ENCODE results near the gene REPIN1.

REPIN1 gene

DNA sequence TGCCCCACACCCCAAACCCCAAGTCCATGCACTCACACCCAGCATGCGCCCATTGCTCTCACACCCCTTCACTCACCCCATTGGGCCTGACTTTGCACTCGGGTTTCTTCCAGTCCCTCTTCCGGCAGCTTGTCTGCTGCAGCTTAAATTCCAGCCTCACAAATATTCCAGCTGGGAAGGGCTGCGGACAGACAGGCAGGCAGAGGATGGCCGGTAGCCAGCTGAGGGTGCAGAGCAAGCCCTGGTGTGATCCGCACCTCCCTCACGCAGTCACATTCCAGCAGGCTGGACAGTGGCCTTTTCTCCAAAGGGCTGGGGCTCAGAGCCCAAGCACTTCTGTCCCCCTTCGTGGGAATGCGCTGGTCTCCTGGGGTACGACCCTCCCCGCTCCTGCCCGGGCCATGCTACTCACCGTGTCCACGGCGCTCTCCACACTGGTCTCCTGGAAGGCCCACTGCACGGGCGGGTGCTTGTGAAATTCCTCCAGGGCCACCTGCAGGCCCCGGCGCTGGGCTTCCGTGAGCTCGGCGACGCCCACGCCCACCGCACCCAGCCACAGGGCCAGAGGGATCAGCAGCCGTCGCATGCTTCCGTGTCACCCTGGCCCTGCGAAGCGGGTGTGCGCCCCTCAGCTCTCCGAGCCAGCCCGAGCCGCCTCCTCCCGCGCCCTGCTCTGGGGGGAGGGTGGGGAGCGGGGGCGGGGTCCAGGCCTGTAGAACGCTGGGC is 28.4 kb upstream of the REPIN1 start:
- in situ Hi-C loops (cut with HindIII; ENCODE audit: low pct_unique_long_range_greater_than_20kb, low sequenced_read_pairs), result no loop called here
- no peak for DNase-seq (ENCODE audit: low read depth in 1 of 2, low spot score in 1 of 2)
- TF ChIP-seq JUND (IDR thresholded peaks at IDR 0.05; ENCODE audit: low read depth), result no peak

- TF ChIP-seq JUND (IDR thresholded peaks at IDR 0.05; ENCODE audit: low read depth), result no peak
- no peak for DNase-seq (ENCODE audit: low read depth in 1 of 2, low spot score in 1 of 2)
- in situ Hi-C loops (cut with HindIII; ENCODE audit: low pct_unique_long_range_greater_than_20kb, low sequenced_read_pairs), result no loop called here
Observed at GRCh38 chr7:150340875-150341262, 27.8 kb upstream of the REPIN1 start.

DNA sequence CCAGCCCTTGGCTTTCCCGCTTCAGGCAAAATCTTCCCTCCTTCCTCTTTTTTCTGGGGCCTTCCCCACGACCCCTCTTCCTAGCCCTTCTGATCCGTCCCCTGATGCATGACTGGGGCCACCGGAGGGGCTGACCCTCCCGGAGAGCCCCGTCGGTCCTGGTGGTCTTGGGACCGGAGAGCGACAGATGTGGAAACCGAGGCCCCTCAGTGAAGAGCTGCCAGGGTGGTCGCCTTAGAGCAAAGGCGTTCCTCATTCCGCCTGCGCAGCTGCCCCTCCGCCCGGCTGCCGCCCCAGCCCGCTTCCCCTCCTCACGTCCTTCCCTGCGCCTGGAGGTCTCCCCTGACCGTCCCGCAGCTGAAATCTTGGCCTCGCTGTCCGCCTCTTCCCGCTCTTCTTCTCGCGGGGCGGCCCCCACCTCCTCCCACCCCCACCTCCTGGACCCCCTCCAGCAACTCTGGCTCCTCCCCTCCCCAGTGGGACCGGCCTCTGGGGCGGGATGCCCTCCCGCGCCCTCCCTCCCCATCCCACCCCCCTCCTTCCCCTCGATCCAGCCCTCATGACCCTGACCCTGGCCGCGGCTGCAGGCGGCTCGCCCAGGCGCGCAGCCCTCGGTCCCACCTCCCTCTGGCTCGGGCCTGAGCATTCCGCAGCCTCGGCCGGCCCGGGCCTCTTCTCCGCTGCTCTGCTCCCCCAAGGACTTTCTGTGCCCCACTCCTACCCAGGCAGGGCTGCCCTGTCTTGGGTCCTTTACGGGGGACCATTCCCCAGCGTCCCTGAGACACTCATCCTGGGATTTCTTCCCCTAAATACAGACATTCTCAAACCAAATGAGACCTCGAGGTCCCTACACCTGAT is 27.1 kb upstream of the REPIN1 start, which contains the start of gene RARRES2:
Gene RARRES2 (minus strand): TSS at position 367 of the 858 bp plus-strand sequence. CDS start 1,020 bp downstream, outside the sequence.
- no peak for DNase-seq (ENCODE audit: low read depth in 1 of 2, low spot score in 1 of 2)
- in situ Hi-C loops (cut with HindIII; ENCODE audit: low pct_unique_long_range_greater_than_20kb, low sequenced_read_pairs), result no loop called here
- no peak for TF ChIP-seq JUND (IDR thresholded peaks at IDR 0.05; ENCODE audit: low read depth)

DNA sequence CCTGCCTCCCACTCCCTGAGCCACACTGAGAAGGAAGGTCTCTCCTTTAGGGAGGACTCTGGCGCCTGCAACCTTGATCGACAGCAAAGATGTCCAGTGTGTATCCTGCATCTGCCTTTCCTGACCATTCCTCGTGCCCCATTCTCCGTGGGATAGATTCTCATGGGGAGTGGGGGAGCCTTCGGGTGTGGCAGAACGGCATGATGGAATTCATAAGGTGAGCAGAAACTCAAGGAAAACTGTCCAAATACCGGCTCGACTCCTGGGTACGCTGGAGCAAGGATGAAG is 26.6 kb upstream of the REPIN1 start:
- in situ Hi-C loops (cut with HindIII; ENCODE audit: low pct_unique_long_range_greater_than_20kb, low sequenced_read_pairs), result no loop called here
- no peak for DNase-seq (ENCODE audit: low read depth in 1 of 2, low spot score in 1 of 2)
- no peak for TF ChIP-seq JUND (IDR thresholded peaks at IDR 0.05; ENCODE audit: low read depth)

- DNase-seq (ENCODE audit: low read depth in 1 of 2, low spot score in 1 of 2), result no peak
- TF ChIP-seq JUND (IDR thresholded peaks at IDR 0.05; ENCODE audit: low read depth), result no peak
- in situ Hi-C loops (cut with HindIII; ENCODE audit: low pct_unique_long_range_greater_than_20kb, low sequenced_read_pairs), result no loop called here
Observed at GRCh38 chr7:150343225-150343624, 25.4 kb upstream of the REPIN1 start.

DNA sequence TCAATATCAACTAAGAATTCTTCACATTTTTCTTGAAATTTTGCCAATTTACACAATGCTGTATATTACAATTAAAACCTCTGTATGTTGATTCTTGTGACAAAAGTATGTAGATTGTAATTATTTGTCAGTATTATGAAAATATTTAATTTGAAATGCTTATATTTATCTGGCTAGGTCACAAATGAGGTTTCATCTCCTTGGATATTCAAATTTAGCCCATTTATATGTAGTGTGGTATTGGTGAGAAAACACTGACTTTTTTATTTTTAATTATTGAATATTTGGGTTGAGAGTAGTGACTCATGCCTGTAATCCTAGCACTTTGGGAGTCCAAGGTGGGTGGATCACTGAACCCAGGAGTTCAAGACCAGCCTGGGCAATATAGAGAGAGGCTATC is 24.3 kb upstream of the REPIN1 start:
- in situ Hi-C loops (cut with HindIII; ENCODE audit: low pct_unique_long_range_greater_than_20kb, low sequenced_read_pairs), result no loop called here
- no peak for TF ChIP-seq JUND (IDR thresholded peaks at IDR 0.05; ENCODE audit: low read depth)
- DNase-seq (ENCODE audit: low read depth in 1 of 2, low spot score in 1 of 2), result no peak

- no peak for TF ChIP-seq JUND (IDR thresholded peaks at IDR 0.05; ENCODE audit: low read depth)
- in situ Hi-C loops (cut with HindIII; ENCODE audit: low pct_unique_long_range_greater_than_20kb, low sequenced_read_pairs), result no loop called here
- no peak for DNase-seq (ENCODE audit: low read depth in 1 of 2, low spot score in 1 of 2)
Observed at GRCh38 chr7:150345012-150345411, 23.6 kb upstream of the REPIN1 start.

- DNase-seq (ENCODE audit: low read depth in 1 of 2, low spot score in 1 of 2), result no peak
- in situ Hi-C loops (cut with HindIII; ENCODE audit: low pct_unique_long_range_greater_than_20kb, low sequenced_read_pairs), result no loop called here
- TF ChIP-seq JUND (IDR thresholded peaks at IDR 0.05; ENCODE audit: low read depth), result no peak
Observed at GRCh38 chr7:150346922-150347321, 21.7 kb upstream of the REPIN1 start.

DNA sequence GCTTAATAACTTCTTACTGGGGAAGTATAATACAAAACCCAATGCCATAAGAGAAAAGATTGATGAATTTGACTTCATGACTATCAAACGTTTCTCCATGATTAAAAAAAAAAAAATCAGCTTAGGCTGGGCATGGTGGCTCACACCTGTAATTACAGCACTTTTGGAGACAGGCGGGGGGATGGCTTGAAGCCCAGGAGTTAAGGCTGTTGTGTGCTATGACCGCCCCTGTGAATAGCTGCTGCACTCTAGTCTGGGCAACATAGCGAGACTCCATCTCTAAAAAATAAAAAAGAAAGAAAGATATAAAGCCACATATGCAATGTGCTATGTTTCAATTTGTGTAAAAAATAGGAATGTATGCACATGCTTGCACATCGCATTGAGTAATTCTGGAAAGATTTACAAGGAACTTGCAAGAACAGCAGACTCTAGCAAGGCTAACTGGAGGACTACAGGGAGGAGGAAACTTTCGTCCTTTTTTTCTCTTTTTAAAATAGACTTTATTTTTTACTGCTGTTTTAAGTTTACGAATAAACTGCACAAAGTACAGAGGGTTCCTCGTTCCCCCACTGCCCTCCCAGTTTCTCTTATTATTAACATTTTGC is 16.9 kb upstream of the REPIN1 start:
- in situ Hi-C loops (cut with HindIII; ENCODE audit: low pct_unique_long_range_greater_than_20kb, low sequenced_read_pairs), result no loop called here
- DNase-seq (ENCODE audit: low read depth in 1 of 2, low spot score in 1 of 2), result no peak

DNA sequence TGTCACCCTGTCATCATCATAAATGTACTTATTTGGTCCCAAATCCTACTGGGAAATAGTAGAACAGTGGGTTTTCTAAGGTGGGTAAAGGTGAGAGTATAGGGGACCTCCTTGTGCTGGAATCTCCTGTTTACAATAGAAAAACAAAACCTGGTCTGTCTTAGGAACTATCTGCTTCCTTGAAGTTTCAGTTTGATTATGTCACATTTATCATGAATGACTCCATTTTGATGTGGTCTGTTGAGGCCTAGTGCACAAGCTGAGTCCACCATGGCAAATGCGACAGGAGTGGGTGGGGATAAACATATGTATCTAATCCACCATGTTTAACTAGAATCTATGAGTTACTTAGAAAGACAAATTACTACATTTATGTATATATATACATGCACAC is 13.0 kb upstream of the REPIN1 start:
- in situ Hi-C loops (cut with HindIII; ENCODE audit: low pct_unique_long_range_greater_than_20kb, low sequenced_read_pairs), result no loop called here
- no peak for DNase-seq (ENCODE audit: low read depth in 1 of 2, low spot score in 1 of 2)
- no peak for TF ChIP-seq JUND (IDR thresholded peaks at IDR 0.05; ENCODE audit: low read depth)

More for the DNA sequence above, 16.9 kb upstream of the REPIN1 start:
- TF ChIP-seq JUND (IDR thresholded peaks at IDR 0.05; ENCODE audit: low read depth), result no peak

GRCh38 chr7:150356265-150356897 is 12.2 kb upstream of the REPIN1 start:
- no peak for DNase-seq (ENCODE audit: low read depth in 1 of 2, low spot score in 1 of 2)
- in situ Hi-C loops (cut with HindIII; ENCODE audit: low pct_unique_long_range_greater_than_20kb, low sequenced_read_pairs), result no loop called here
- no peak for TF ChIP-seq JUND (IDR thresholded peaks at IDR 0.05; ENCODE audit: low read depth)

DNA sequence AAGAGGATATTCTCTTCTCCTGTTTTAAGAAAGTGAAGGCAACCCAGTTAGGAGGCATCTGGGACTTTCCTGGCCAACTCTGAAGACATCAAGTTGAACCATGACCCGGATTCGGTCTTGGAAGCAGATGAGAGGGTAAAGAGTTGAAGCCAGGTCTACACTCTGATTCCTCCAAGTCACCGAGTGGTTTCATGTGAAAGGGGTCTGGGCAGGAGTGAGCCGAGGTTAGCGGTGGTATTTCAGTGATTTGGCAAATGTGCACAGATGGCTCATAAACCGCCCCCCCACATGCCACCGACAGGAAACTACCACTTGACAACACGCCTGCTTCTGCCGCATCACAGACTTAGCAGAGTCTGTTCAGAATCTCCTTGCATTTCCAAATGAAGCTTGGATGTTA is 11.4 kb upstream of the REPIN1 start:
- no peak for DNase-seq (ENCODE audit: low read depth in 1 of 2, low spot score in 1 of 2)
- no peak for TF ChIP-seq JUND (IDR thresholded peaks at IDR 0.05; ENCODE audit: low read depth)
- in situ Hi-C loops (cut with HindIII; ENCODE audit: low pct_unique_long_range_greater_than_20kb, low sequenced_read_pairs), result no loop called here
